Stimulated activated memory B cell treated with anti-CD40 and anti-IgM and Interleukin-4, amounts not matched to agents 10 μg/mL and 1 μg/mL and 100 μg/mL, for 72 hours (primary cell): ENCODE measurements around the gene HNRNPM.

Experiments
- ATAC-seq: fragments of 150-1000 bp; cut with Tn5 transposase; 2 replicates; pipeline ENCODE4 v1.10.0; 2021
- H3K27ac Mint-ChIP-seq: one replicate; pipeline ENCODE4 v1.8.0; 2022; ENCODE audit warnings: mild to moderate bottlenecking, mixed read lengths
- H3K27me3 Mint-ChIP-seq: one replicate; pipeline ENCODE4 v1.8.0; 2022; ENCODE audit warnings: mixed read lengths
- H3K36me3 Mint-ChIP-seq: one replicate; pipeline ENCODE4 v1.8.0; 2022; ENCODE audit warnings: mixed read lengths
- H3K4me1 Mint-ChIP-seq: one replicate; pipeline ENCODE4 v1.8.0; 2022; ENCODE audit warnings: mixed read lengths
- H3K4me3 Mint-ChIP-seq: one replicate; pipeline ENCODE4 v1.8.0; 2022; ENCODE audit warnings: mild to moderate bottlenecking, moderate library complexity, mixed read lengths
- H3K9me3 Mint-ChIP-seq: one replicate; pipeline ENCODE4 v1.8.0; 2022; ENCODE audit warnings: mixed read lengths

The HNRNPM gene

DNA sequence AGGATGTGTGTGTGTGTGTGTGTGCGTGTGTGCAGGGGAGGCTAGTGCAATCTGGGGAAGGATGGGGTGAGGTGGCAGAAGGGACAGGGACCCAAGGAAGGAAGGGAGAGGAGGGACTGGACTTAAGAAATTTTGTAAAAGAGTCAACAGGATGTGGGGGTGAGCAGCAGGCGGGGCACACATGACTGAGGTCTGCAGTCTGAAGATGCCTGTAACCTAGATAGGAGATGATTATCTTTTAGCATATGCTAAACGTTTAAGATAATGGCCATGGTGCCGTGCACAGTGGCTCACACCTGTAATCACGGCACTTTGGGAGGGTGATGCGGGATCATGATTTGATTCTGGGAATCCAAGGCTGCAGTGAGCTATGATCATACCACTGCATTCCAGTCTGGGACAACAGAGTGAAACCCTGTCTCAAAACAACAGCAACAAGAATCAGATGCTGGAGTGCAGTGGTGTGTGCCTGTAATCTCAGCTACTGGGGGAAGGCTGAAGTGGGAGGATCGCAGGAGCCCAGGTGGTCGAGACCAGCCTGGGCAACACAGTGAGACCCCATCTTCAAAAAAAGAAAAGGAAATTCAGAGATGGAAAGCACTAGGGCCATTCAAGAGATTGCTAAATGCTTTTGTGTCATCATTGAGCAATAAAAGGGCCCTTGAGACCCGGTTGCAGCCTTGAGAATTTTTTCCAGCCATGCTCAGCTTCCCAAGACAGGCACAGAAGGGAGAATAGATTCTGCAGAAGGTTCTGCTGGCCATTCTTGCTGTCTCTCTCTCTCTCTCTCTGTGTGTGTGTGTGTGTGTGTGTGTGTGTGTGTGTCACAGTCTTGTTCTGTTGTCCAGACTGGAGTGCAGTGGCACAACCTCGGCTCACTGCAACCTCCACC is 73.0 kb downstream of the HNRNPM start:
- peaks cover 25% of the 10 kb centered on the region for H3K4me1 Mint-ChIP-seq
- no peak overlapping the region for H3K4me3 Mint-ChIP-seq
- H3K27ac Mint-ChIP-seq: peak overlapping the region; percentile 85
- no peak for ATAC-seq
- H3K9me3 Mint-ChIP-seq: no peaks in the 10 kb centered on the region
- H3K36me3 Mint-ChIP-seq: peaks cover 23% of the 10 kb centered on the region
- no peaks in the 10 kb centered on the region for H3K27me3 Mint-ChIP-seq

DNA sequence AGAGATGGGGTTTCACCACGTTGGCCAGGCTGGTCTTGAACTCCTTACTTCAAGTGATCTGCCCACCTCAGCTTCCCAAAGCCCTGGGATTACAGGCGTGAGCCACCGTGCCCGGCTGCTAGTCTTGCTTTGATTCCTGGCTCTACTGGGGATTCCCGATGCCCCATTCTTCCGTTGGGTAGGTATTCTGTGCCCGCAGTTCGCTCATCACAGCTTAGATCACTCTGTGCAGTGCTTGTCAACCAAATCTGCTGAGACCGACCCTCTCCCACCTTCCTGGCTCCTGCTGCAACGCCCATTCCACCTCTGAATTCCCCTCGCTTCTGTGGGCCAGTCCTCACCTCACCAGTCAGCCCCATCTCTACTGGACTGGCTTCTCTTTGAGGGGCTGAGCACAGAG is 73.8 kb downstream of the HNRNPM start:
- ATAC-seq: no peak
- Mint-ChIP-seq H3K9me3 (no peaks in the 10 kb centered on the region), H3K27ac (peak overlapping the region; percentile 20), H3K36me3 (peaks cover 23% of the 10 kb centered on the region), H3K4me3 (no peak overlapping the region), H3K27me3 (no peaks in the 10 kb centered on the region), H3K4me1 (peaks cover 18% of the 10 kb centered on the region)

DNA sequence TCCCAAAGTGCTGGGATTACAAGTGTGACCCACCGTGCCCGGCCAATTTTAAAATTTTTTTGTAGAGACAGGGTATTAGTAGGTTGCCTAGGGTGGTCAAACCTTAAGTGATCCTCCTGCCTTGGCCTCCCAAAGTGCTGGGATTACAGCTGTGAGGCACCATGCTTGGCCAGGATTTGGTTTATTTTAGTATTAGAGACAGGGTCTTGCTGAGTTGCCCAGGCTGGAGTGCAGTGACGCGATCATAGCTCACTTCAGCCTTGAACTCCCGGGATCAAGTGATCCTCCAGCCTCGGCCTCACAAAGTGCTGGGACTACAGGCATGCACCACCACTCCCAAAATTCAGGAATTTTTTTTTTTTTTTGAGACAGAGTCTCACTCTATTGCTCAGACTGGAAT is 74.6 kb downstream of the HNRNPM start:
- no peak for ATAC-seq
- Mint-ChIP-seq H3K27ac (no peak overlapping the region), H3K36me3 (peaks cover 23% of the 10 kb centered on the region), H3K9me3 (no peaks in the 10 kb centered on the region), H3K27me3 (no peaks in the 10 kb centered on the region), H3K4me3 (no peak overlapping the region), H3K4me1 (peaks cover 17% of the 10 kb centered on the region)

DNA sequence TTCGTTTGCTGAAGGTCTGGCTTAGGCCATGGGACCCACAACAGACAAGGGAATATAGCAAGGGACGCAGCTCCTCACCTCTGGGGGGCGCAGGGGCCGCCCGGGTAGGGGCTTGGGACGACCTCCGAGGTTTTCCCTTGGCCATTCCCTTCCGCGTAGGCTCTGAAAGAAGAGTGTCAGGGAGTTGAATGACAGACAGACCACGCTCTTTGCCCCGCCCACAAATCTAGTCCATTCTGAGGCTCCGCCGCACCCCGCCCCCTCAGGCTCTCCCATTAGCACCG is 80.6 kb downstream of the HNRNPM start:
- H3K4me1 Mint-ChIP-seq: no peaks in the 10 kb centered on the region
- H3K9me3 Mint-ChIP-seq: no peaks in the 10 kb centered on the region
- H3K27ac Mint-ChIP-seq: no peak overlapping the region
- H3K4me3 Mint-ChIP-seq: no peak overlapping the region
- H3K36me3 Mint-ChIP-seq: peaks cover 17% of the 10 kb centered on the region
- H3K27me3 Mint-ChIP-seq: no peaks in the 10 kb centered on the region
- ATAC-seq: no peak

DNA sequence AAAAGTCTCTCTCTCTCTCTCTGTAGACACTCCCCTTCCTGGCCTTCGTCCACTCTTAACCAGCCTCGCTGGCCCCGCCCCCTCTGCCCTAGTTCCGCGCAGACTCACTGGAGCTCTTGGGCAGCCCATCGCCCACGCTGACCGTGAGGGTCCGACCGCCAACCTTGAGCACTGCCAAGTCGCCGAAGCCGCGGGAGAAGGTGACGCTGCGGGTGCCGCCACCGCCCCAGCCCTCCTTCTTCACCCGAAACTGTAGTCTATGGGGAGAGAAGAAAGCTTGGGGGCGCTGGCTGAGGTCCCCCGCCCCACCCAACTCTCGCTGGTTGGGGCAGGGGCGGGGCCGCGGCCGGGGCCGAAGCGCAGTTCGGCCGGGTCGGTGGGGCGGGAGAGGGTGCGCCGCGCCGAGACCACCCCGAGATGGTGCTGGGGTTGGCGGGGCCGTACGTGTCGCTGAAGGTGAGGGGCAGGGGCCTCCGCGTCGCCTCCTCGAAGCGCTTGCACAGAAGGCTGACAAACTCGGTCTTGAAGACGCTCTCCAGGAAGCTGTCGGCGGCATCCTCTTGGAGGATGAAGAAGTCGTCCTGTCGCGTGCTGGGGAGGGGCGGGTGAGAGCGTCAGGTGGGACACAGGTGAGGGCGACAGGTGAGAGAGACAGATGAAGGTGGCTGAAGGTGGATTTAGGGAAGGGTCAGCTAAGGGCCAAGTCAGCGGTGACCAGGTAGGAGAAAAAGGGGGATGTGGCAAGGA is 81.7 kb downstream of the HNRNPM start:
- H3K36me3 Mint-ChIP-seq: peaks cover 14% of the 10 kb centered on the region
- no peaks in the 10 kb centered on the region for H3K9me3 Mint-ChIP-seq
- H3K27ac Mint-ChIP-seq: no peak overlapping the region
- no peak for ATAC-seq
- no peak overlapping the region for H3K4me3 Mint-ChIP-seq
- H3K4me1 Mint-ChIP-seq: no peaks in the 10 kb centered on the region
- H3K27me3 Mint-ChIP-seq: no peaks in the 10 kb centered on the region

DNA sequence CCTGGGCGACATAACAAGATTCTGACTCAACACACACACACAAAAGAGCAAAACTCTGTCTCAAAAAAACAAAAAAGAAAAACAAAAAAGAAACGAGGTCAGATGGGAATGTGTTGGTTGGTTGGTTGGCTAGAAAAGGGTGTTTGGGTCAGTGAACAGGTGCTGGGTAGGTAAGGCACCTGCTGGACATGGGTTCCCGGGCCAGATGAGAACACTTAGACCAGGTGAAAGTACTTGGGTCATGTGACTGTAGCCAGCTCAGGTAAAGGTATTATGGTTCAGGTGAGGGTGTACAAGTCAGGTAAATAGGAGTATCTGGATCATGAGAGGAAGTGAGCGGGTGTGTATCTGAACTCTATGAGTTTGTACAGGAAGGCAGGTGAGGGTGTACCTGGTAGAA is 83.7 kb downstream of the HNRNPM start:
- H3K4me3 Mint-ChIP-seq: no peak overlapping the region
- H3K36me3 Mint-ChIP-seq: peaks cover 14% of the 10 kb centered on the region
- no peaks in the 10 kb centered on the region for H3K9me3 Mint-ChIP-seq
- H3K27ac Mint-ChIP-seq: peak overlapping the region; percentile 7
- ATAC-seq: no peak
- no peaks in the 10 kb centered on the region for H3K27me3 Mint-ChIP-seq
- H3K4me1 Mint-ChIP-seq: no peaks in the 10 kb centered on the region

DNA sequence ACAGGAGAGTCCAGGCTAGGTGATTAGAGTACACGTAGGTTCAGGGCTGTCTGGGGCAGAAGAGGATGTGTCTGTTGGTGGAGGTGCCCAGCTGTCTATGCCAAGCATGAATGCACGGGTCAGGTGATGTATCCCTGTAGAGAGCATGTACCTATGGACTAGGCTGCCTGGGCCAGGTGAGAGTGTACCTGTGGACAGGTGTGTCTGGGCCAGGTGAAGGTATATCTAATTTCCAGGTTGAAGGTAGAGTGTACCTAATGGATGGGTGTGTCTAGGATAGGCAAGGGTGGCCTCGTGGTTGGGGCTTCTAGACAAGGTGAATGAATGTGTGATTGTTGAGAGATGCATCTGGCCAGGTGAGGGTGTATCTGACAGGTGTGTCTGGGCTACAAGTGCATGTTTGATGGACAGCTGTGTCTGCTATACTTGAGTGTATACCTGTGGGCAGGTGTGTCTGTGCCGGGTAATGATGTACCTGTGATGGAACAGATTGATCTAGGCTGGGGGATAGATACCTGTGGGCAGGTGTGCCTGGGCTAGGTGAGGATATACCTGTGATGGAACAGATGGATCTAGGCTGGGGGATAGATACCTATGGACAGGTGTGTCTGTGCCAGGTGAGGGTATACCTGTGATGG is 84.7 kb downstream of the HNRNPM start:
- H3K4me3 Mint-ChIP-seq: no peak overlapping the region
- H3K4me1 Mint-ChIP-seq: no peaks in the 10 kb centered on the region
- no peaks in the 10 kb centered on the region for H3K9me3 Mint-ChIP-seq
- ATAC-seq: no peak
- no peak overlapping the region for H3K27ac Mint-ChIP-seq
- H3K27me3 Mint-ChIP-seq: no peaks in the 10 kb centered on the region
- H3K36me3 Mint-ChIP-seq: peaks cover 14% of the 10 kb centered on the region

DNA sequence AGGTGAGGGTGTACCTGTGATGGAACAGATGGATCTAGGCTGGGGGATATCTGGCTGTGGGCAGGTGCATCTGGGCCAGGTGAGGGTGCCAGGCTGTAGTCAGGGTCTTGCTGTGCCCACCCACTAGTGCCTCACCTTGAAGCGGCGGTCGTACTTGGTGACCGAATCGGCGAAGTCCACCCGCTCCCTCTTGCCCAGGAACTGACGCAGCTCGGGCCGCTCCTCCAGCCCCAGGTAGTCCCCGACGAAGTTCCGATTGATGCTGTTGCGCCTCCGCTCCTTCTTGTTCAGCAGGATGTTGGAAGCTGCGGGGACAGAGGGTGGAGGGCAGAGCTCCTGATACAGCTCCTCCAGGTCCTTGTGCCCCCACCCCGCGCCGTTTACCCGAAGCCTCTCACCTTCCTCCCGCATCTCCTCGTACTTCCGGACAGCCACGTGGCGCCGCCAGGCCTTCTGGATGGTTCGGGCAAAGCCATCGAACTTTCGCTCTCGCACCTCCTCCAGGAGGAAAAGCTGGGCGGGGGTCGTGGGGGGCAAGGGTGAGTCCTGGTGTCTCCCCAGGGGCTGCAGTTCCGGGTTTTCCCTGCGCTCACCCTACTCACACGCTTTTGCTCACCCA is 85.4 kb downstream of the HNRNPM start:
- Mint-ChIP-seq H3K27me3 (no peaks in the 10 kb centered on the region), H3K9me3 (no peaks in the 10 kb centered on the region), H3K36me3 (peaks cover 15% of the 10 kb centered on the region), H3K4me1 (no peaks in the 10 kb centered on the region), H3K27ac (no peak overlapping the region), H3K4me3 (no peak overlapping the region)
- no peak for ATAC-seq

DNA sequence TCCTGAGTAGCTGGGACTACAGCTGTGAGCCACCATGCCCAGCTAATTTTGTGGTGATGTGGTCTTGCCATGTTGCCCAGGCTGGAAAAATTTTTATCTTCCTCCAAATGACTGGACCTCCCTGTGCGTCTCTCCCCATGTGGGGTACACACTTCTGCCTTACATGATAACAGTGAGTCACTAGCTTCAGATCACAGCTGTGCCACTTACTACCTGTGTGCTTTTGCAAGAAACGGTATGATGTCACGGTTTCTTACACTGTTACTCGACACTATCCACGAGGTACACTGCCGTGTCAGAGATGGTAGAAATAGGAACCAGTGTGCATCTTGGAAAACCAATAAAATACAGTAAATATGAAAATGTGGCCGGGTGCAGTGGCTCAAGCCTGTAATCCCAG is 86.7 kb downstream of the HNRNPM start:
- Mint-ChIP-seq H3K9me3 (no peaks in the 10 kb centered on the region), H3K27ac (no peak overlapping the region), H3K4me3 (no peak overlapping the region), H3K4me1 (no peaks in the 10 kb centered on the region), H3K27me3 (no peaks in the 10 kb centered on the region), H3K36me3 (peaks cover 27% of the 10 kb centered on the region)
- ATAC-seq: no peak

DNA sequence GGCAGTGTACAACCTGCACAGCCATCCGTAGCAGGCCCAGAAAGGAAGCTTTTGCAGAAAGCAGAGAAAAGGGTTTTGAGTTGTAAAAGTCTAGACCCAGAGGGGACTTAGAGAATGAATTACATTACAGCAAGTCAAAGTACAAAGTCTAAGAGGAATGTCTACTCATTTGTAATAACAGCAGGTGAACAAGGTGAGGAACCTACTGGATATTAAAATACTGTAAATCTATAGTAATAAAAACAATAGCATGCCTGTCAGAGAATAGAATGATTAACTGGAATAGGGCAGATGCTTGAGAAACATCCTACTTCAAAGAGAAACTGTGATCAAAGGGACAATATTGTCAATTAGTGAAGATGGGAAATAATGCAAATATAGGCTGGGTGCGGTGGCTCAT is 87.5 kb downstream of the HNRNPM start:
- Mint-ChIP-seq H3K4me1 (no peaks in the 10 kb centered on the region), H3K27me3 (no peaks in the 10 kb centered on the region), H3K9me3 (no peaks in the 10 kb centered on the region), H3K27ac (no peak overlapping the region), H3K4me3 (no peak overlapping the region), H3K36me3 (peaks cover 34% of the 10 kb centered on the region)
- ATAC-seq: no peak

DNA sequence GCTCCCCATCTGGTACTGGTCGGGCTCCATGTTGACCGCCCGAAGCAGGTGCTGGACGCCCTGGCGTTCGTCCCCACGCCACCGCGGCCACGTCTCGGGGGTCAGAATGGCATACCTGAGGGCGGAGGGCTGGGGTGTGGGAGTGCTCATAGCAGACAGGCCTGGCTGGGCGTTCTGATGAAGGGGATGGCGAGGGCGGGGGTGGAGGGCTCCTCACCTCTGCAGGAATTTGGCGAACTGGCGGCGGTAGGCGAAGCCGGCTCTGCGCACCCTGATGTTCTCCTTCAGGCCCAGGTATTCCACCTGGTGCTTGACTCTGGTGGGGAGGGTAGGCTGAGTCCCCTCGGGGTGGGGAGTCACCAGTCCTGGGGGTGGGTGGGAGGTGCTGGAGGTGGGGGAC is 91.5 kb downstream of the HNRNPM start:
- H3K9me3 Mint-ChIP-seq: no peaks in the 10 kb centered on the region
- peaks cover 41% of the 10 kb centered on the region for H3K36me3 Mint-ChIP-seq
- no peak overlapping the region for H3K27ac Mint-ChIP-seq
- no peaks in the 10 kb centered on the region for H3K4me1 Mint-ChIP-seq
- ATAC-seq: no peak
- H3K27me3 Mint-ChIP-seq: no peaks in the 10 kb centered on the region
- no peak overlapping the region for H3K4me3 Mint-ChIP-seq

DNA sequence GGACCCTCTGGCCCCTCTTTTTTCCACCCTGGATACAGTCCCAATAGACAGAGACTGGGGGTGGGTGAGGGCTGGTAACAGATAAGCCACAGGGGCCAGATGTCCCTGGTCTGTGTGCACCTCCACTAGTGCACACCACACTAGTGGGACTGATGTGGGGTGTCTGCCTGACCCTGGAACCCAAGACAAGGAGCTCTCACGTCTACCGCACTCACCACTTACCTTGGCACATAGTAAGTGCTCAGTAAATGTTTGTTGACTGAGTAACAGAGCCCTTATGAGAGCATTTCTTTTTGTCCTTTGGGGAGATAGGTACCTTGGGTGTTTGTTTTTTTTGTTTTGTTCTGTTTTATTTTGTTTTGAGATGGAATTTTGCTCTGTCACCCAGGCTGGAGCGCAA is 92.3 kb downstream of the HNRNPM start:
- no peaks in the 10 kb centered on the region for H3K4me1 Mint-ChIP-seq
- H3K9me3 Mint-ChIP-seq: no peaks in the 10 kb centered on the region
- peaks cover 40% of the 10 kb centered on the region for H3K36me3 Mint-ChIP-seq
- no peak overlapping the region for H3K27ac Mint-ChIP-seq
- ATAC-seq: no peak
- H3K27me3 Mint-ChIP-seq: no peaks in the 10 kb centered on the region
- H3K4me3 Mint-ChIP-seq: no peak overlapping the region
